ENCODE results near the gene PHLDA3.

PHLDA3 gene

GRCh38 chr1:201504179-201504631 is 35.2 kb upstream of the PHLDA3 start:
- H3K4me3 ChIP-seq (ENCODE audit: control insufficient read depth, low read depth, low read length): no peak overlapping the region
- TF ChIP-seq, protein P1, sequence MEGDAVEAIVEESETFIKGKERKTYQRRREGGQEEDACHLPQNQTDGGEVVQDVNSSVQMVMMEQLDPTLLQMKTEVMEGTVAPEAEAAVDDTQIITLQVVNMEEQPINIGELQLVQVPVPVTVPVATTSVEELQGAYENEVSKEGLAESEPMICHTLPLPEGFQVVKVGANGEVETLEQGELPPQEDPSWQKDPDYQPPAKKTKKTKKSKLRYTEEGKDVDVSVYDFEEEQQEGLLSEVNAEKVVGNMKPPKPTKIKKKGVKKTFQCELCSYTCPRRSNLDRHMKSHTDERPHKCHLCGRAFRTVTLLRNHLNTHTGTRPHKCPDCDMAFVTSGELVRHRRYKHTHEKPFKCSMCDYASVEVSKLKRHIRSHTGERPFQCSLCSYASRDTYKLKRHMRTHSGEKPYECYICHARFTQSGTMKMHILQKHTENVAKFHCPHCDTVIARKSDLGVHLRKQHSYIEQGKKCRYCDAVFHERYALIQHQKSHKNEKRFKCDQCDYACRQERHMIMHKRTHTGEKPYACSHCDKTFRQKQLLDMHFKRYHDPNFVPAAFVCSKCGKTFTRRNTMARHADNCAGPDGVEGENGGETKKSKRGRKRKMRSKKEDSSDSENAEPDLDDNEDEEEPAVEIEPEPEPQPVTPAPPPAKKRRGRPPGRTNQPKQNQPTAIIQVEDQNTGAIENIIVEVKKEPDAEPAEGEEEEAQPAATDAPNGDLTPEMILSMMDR (IDR thresholded peaks at IDR 0.05; ENCODE audit: control insufficient read depth, insufficient read depth, low read depth, low read length, missing control alignments): no peak
- DNase-seq (ENCODE audit: low read depth): no peak

DNA sequence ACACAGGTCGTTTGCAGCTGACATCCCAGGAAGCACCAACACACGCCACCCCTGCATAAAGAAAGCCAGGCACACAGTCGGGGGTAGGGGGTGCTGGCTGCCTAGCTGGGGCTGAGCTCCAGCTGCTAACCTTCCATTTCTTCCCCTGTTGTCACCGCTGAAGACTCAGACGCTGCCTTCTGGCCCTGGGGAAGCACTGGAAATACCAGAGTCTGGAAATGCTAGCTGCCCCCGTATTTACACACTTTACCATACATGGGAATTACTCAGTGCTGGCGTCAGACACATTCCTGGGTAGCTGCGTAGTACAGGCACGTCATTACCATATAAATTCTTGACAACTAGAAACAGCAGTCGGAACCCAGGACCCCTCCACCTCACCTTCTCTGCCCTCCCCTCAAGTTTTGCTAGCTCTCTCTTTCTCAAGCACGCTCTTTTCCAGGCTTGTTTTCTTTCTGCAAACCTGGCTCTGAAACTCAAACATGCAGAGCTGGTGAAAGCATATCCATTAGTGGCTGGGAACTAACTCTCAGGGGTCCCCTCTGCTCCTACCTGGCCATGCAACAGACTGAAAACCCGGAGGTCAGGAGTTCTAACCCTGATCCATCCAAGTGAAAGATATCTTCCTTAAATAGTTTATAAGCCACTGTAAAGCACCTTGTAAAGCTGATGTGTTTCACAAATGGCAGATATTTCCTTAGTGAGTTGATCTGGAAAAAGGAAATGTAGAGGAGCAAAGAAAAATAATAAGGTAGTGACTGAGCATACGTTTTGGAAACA is 34.6 kb upstream of the PHLDA3 start:
- DNase-seq (ENCODE audit: low read depth): peak; percentile 95
- H3K4me3 ChIP-seq (ENCODE audit: control insufficient read depth, low read depth, low read length): peak overlapping the region; percentile 4
- TF ChIP-seq, protein P1 (IDR thresholded peaks at IDR 0.05; ENCODE audit: control insufficient read depth, insufficient read depth, low read depth, low read length, missing control alignments): no peak

DNA sequence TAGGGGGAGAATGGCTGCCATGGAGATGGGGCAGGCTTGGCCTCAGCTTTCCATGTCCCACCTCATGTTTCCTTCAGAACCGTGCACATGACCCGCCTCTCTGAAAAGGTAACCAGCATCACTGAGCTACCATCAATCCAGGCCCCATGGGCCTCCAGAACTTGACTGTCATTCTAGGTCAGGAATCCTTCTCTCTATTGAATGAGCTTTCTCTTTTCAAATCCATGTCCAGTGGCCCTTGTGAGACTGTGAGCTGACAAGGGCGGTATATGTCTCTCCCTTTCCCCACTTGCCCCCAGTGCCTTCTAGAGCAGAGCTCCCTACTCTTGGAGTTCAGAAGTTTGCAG is 33.5 kb upstream of the PHLDA3 start:
- TF ChIP-seq, protein P1 (IDR thresholded peaks at IDR 0.05; ENCODE audit: control insufficient read depth, insufficient read depth, low read depth, low read length, missing control alignments): no peak
- H3K4me3 ChIP-seq (ENCODE audit: control insufficient read depth, low read depth, low read length): no peak overlapping the region
- no peak for DNase-seq (ENCODE audit: low read depth)

DNA sequence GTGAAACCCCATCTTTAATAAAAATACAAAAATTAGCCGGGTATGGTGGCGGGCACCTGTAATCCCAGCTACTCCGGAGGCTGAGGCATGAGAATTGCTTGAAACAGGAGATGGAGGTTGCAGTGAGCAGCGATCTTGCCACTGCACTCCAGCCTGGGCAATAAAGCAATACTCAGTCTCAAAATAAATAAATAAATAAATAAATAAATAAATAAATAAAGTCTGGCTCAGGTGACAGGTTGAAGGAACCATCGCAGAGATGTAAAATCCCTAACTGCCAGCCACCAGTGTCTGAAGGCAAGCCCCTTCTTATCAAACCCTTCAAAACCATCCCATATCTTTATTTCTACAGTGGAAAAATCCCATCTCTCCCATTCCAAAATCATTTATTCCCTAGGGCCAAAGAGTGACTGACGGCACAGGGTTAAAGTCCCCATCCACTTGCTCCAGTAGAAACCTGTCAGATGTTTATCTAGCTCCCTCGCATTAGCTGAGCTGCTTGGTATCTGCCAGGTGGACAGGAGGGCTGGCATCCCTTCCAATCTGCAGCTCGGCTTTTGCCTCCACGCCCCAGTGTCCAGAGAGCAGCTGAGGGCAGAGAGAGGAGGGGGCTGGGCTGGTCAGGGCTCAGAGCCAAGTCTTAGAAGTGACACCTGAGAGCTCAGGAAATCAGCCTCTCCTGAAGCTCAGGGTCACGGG is 33.0 kb upstream of the PHLDA3 start:
- no peak for DNase-seq (ENCODE audit: low read depth)
- TF ChIP-seq, protein P1 (IDR thresholded peaks at IDR 0.05; ENCODE audit: control insufficient read depth, insufficient read depth, low read depth, low read length, missing control alignments): no peak
- no peak overlapping the region for H3K4me3 ChIP-seq (ENCODE audit: control insufficient read depth, low read depth, low read length)

DNA sequence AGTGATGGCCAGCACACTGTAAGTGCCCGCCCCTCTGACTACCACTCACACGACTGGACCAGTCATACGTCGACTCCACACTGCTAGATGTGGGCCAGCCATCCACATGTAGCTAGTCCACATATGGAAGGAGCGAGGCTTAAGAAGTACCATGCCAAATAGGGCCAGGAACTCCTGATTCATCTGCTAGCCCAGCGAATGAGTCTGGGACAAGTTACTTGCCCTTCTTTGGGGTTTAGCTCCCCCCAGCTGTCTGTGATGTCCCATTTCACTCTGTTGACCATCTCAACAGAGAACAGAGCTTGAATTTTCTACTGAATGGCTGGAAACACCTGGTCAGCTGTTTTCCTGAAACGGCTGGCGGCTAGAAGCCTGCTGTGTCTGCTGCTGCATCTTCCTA is 32.2 kb upstream of the PHLDA3 start:
- TF ChIP-seq, protein P1 (IDR thresholded peaks at IDR 0.05; ENCODE audit: control insufficient read depth, insufficient read depth, low read depth, low read length, missing control alignments): no peak
- H3K4me3 ChIP-seq (ENCODE audit: control insufficient read depth, low read depth, low read length): no peak overlapping the region
- no peak for DNase-seq (ENCODE audit: low read depth)

DNA sequence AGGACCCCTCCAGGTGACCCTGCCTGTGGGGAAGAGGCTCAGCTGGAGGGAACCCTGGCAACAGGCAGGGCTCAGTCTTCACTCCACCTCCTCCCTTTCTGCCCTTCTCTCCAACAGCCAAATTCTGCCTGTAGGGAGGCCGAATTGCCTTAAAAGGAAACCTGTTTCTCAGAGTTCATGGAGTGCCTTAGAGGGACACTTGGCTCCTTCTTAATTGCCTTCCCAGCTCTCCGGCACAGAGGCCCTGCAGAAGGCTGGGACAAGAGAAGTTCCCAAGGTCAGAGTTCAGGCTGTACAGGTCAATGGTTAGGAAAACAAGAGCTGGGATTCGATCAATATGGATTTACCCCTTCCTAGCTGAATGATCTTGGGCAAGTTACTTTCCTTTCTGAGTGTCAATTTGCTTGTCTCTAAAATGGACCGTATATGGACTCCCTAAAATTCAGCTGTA is 31.7 kb upstream of the PHLDA3 start:
- no peak overlapping the region for H3K4me3 ChIP-seq (ENCODE audit: control insufficient read depth, low read depth, low read length)
- DNase-seq (ENCODE audit: low read depth): no peak
- TF ChIP-seq, protein P1 (IDR thresholded peaks at IDR 0.05; ENCODE audit: control insufficient read depth, insufficient read depth, low read depth, low read length, missing control alignments): no peak
